ENCODE data around the gene SARDH. TPM values are rescaled to one million over a fixed set of nuclear protein-coding genes. Genes with fewer than 3 reads are reported as not detected.

SARDH gene
- total and polyA plus RNA-seq, 2 donors (not counting 1 experiment from before 2014, with no cell fraction given) = 2.5 to 4.8 TPM

DNA sequence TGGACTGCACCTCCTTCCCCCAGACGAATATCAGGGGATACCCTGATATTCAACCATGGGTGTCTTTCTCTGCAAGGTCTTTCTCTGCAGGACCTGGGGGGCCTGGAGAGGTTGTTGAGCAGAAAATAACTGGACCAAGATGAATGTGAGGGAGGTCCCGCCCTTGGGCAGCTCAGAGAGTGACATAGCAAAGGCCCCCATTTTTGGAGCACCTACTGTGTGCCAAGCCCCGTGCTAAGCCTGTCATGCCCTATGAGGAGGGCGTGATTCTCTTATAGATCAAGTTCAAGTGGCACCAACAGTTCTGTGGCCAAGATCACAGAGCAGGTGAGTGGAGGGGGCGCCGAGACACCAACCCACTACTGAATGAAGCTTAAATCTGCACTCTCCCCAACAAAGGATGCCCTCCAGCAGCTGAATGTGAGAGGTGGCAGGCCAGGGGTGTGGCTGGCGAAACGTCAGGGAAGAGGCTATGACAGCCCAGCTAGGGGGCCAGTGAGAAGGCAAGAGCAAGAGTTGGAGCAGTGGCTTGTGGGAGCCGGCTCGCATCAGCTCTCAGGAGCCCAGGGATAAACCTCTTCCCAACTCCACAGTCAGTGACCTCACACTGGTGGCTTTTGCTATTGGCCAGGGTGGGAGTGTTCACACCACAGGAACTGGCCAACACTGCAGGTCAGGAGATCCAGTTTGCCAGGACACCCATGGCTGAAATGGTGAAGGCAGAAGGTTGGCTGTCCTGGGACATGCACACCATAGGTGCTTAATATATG is 5.3 kb downstream of the SARDH start:
- no peaks in the 10 kb centered on the region for H3K9me3 ChIP-seq (ENCODE audit: control insufficient read depth, insufficient read depth, low read depth, low read length)
- no peak overlapping the region for H3K27ac ChIP-seq (ENCODE audit: insufficient read depth, low read length)
- no peak overlapping the region for H2AFZ ChIP-seq (ENCODE audit: low read length)
- no peaks in the 10 kb centered on the region for H3K36me3 ChIP-seq (ENCODE audit: control insufficient read depth, insufficient read depth, low read length)
- no peaks in the 10 kb centered on the region for H3K27me3 ChIP-seq (ENCODE audit: control insufficient read depth, insufficient read depth, low read length)
- H3K9ac ChIP-seq (ENCODE audit: insufficient read depth, low read length) = no peak overlapping the region
- no peak overlapping the region for H3K4me2 ChIP-seq (ENCODE audit: extremely low read depth, insufficient read depth, low read length)
- no peaks in the 10 kb centered on the region for H4K20me1 ChIP-seq (ENCODE audit: control insufficient read depth, extremely low read depth, insufficient read depth, low read length)
- no peak overlapping the region for H3K4me3 ChIP-seq (replicated peaks in 1 of 4; ENCODE audit: control extremely low read depth in 1 of 4, insufficient read depth in 1 of 4, low read depth in 3 of 4, low read length in 4 of 4)
- no peaks in the 10 kb centered on the region for H3K79me2 ChIP-seq (ENCODE audit: control insufficient read depth, insufficient read depth, low read length)
- no peak for DNase-seq (ENCODE audit: low read depth in 2 of 2)
- TF ChIP-seq, protein P1, sequence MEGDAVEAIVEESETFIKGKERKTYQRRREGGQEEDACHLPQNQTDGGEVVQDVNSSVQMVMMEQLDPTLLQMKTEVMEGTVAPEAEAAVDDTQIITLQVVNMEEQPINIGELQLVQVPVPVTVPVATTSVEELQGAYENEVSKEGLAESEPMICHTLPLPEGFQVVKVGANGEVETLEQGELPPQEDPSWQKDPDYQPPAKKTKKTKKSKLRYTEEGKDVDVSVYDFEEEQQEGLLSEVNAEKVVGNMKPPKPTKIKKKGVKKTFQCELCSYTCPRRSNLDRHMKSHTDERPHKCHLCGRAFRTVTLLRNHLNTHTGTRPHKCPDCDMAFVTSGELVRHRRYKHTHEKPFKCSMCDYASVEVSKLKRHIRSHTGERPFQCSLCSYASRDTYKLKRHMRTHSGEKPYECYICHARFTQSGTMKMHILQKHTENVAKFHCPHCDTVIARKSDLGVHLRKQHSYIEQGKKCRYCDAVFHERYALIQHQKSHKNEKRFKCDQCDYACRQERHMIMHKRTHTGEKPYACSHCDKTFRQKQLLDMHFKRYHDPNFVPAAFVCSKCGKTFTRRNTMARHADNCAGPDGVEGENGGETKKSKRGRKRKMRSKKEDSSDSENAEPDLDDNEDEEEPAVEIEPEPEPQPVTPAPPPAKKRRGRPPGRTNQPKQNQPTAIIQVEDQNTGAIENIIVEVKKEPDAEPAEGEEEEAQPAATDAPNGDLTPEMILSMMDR (conservative IDR thresholded peaks at IDR 0.05 in 1 of 2, IDR thresholded peaks at IDR 0.05 in 1 of 2; ENCODE audit: low read depth in 1 of 2, low read length in 2 of 2) = no peak
- TF ChIP-seq EZH2 (IDR thresholded peaks at IDR 0.05; ENCODE audit: low read length, missing control alignments) = no peak
- H3K4me1 ChIP-seq (ENCODE audit: control insufficient read depth, extremely low read depth, insufficient read depth, low read length) = peaks cover 4% of the 10 kb centered on the region

DNA sequence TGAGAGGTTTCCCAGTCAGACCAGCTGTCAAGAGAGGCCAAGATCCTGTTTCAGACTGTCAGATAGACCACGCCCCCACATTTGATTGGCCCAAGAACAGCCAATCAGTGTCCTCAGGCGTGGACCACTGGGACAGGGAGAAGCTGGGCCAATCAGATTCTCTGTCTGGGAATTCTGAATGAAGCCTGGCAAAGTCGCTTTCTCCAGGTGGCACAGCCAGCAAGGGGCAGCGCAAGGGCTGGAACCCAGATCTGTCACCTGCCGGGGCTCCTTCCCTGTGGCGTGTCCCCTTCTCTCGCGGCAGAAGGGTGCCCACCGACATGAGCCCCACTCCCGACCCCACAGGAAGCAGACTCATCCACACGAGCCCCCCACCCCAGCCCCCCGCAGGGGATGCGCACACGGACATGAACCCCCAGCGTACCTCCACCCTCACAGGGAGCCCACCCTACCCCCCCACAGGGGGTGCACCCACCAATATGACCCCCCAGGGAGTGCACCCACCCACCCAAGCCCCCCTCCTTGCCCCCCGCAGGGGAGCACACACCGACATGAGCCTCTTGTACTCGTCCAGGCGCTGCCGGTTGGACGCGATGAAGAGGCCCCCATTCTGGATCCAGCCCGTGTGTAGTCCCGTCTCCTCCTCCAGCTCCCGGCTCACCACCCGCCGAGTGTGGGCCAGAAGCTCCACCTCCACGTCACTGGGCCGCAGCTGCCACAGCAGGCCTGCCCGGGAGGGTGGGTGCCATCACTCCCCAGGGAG is 6.1 kb downstream of the SARDH start:
- Histone ChIP-seq H2AFZ (ENCODE audit: low read length) (no peak overlapping the region), H3K4me3 (replicated peaks in 1 of 4; ENCODE audit: control extremely low read depth in 1 of 4, insufficient read depth in 1 of 4, low read depth in 3 of 4, low read length in 4 of 4) (no peak overlapping the region), H4K20me1 (ENCODE audit: control insufficient read depth, extremely low read depth, insufficient read depth, low read length) (no peaks in the 10 kb centered on the region), H3K27me3 (ENCODE audit: control insufficient read depth, insufficient read depth, low read length) (no peaks in the 10 kb centered on the region), H3K4me2 (ENCODE audit: extremely low read depth, insufficient read depth, low read length) (no peak overlapping the region), H3K79me2 (ENCODE audit: control insufficient read depth, insufficient read depth, low read length) (no peaks in the 10 kb centered on the region), H3K27ac (ENCODE audit: insufficient read depth, low read length) (no peak overlapping the region), H3K9me3 (ENCODE audit: control insufficient read depth, insufficient read depth, low read depth, low read length) (no peaks in the 10 kb centered on the region), H3K36me3 (ENCODE audit: control insufficient read depth, insufficient read depth, low read length) (no peaks in the 10 kb centered on the region), H3K9ac (ENCODE audit: insufficient read depth, low read length) (no peak overlapping the region), H3K4me1 (ENCODE audit: control insufficient read depth, extremely low read depth, insufficient read depth, low read length) (no peaks in the 10 kb centered on the region)
- DNase-seq (ENCODE audit: low read depth in 2 of 2) = peak; percentile 28 to 42
- no peak for TF ChIP-seq EZH2 (IDR thresholded peaks at IDR 0.05; ENCODE audit: low read length, missing control alignments)
- TF ChIP-seq, protein P1 (conservative IDR thresholded peaks at IDR 0.05 in 1 of 2, IDR thresholded peaks at IDR 0.05 in 1 of 2; ENCODE audit: low read depth in 1 of 2, low read length in 2 of 2) = no peak

DNA sequence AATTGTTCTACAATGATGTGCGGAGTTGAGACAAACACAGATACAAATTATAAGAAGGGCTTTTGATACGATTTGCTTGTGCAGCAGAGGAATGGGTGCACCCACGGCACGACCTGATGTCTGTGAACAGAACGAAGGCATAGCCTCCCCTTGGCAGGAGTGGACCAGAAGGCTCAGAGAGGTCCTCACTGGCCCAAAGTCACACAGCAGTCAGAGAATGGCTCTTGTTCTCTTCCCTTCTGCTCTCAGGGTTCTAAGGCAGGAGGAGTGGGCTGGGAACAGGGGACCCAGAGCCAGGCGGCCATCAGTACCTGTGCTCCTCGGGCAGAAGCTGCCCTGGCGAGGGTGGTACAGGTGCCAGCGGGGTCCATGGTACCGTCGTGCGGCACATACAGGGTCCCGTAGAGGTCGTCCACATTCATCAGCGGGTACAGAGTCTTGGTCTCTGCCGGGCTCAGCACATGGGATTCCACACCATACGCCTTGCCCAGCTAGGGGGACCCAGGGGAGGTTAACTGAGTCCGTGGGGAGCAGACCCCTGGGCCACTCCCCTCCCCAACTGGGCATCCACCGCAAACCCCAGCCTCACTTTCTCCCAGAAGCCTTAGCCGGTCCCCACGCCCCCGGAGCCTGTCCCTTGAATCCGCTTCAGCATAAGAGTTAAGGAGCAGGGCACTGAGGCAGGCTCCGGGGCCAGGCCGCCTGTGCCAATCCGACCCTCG is 7.0 kb downstream of the SARDH start:
- no peak for DNase-seq (ENCODE audit: low read depth in 2 of 2)
- Histone ChIP-seq H3K9me3 (ENCODE audit: control insufficient read depth, insufficient read depth, low read depth, low read length) (no peaks in the 10 kb centered on the region), H3K4me3 (replicated peaks in 1 of 4; ENCODE audit: control extremely low read depth in 1 of 4, insufficient read depth in 1 of 4, low read depth in 3 of 4, low read length in 4 of 4) (no peak overlapping the region), H3K4me1 (ENCODE audit: control insufficient read depth, extremely low read depth, insufficient read depth, low read length) (no peaks in the 10 kb centered on the region), H3K27me3 (ENCODE audit: control insufficient read depth, insufficient read depth, low read length) (no peaks in the 10 kb centered on the region), H3K79me2 (ENCODE audit: control insufficient read depth, insufficient read depth, low read length) (no peaks in the 10 kb centered on the region), H3K27ac (ENCODE audit: insufficient read depth, low read length) (no peak overlapping the region), H4K20me1 (ENCODE audit: control insufficient read depth, extremely low read depth, insufficient read depth, low read length) (no peaks in the 10 kb centered on the region), H3K4me2 (ENCODE audit: extremely low read depth, insufficient read depth, low read length) (no peak overlapping the region), H3K9ac (ENCODE audit: insufficient read depth, low read length) (no peak overlapping the region), H2AFZ (ENCODE audit: low read length) (no peak overlapping the region), H3K36me3 (ENCODE audit: control insufficient read depth, insufficient read depth, low read length) (no peaks in the 10 kb centered on the region)
- TF ChIP-seq, protein P1 (conservative IDR thresholded peaks at IDR 0.05 in 1 of 2, IDR thresholded peaks at IDR 0.05 in 1 of 2; ENCODE audit: low read depth in 1 of 2, low read length in 2 of 2) = no peak
- no peak for TF ChIP-seq EZH2 (IDR thresholded peaks at IDR 0.05; ENCODE audit: low read length, missing control alignments)

Measured in fibroblast of lung (primary cell).